Activated CD4-positive, alpha-beta memory T cell treated with anti-CD3 and anti-CD28 coated beads, Interleukin-2, amount 10 ng/mL, durations not matched to agents 7 days and 5 days (primary cell): Measurements from ENCODE around the gene NOXA1. TPM values are rescaled to one million over a fixed set of nuclear protein-coding genes. Genes with fewer than 3 reads are reported as not detected.
"Not testable (repeated sequence)": the region's sequence is repeated elsewhere in the genome, so short reads cannot be mapped to it uniquely, and the experiment has no call there.

Experiments
- CTCF ChIA-PET: fragments of 350-600 bp; sonication (Branson Sonifier 250); formaldehyde crosslinking; loops from one replicate; lab custom pipeline; 2021; ENCODE audit warnings: antibody characterized with exemption, inconsistent platforms; lab: Charles Lee
- POLR2A ChIA-PET: fragments of 350-600 bp; sonication (Branson Sonifier 250); formaldehyde crosslinking; loops from one replicate; lab custom pipeline; 2021; ENCODE audit warnings: antibody characterized with exemption; lab: Charles Lee
- DNase-seq: peaks from one replicate; pipeline ENCODE4 v3.0.0-alpha.2; 2020
- H3K27ac Mint-ChIP-seq: one replicate; pipeline ENCODE4 v1.8.0; 2021; ENCODE audit warnings: mild to moderate bottlenecking, mixed read lengths
- H3K27me3 Mint-ChIP-seq: one replicate; pipeline ENCODE4 v1.8.0; 2021; ENCODE audit warnings: mixed read lengths
- H3K36me3 Mint-ChIP-seq: one replicate; pipeline ENCODE4 v1.8.0; 2021; ENCODE audit warnings: low read depth, mixed read lengths
- H3K4me1 Mint-ChIP-seq: one replicate; pipeline ENCODE4 v1.8.0; 2021; ENCODE audit warnings: mixed read lengths
- H3K4me3 Mint-ChIP-seq: one replicate; pipeline ENCODE4 v1.8.0; 2021; ENCODE audit warnings: mild to moderate bottlenecking, mixed read lengths
- H3K9me3 Mint-ChIP-seq: one replicate; pipeline ENCODE4 v1.8.0; 2021; ENCODE audit warnings: mixed read lengths
- total RNA-seq, 2 experiments: library from RNA; stranded (reverse); gene quantifications; one replicate each; pipeline ENCODE4 v1.2.3, GENCODE V29; 2021

Gene NOXA1
- total RNA-seq, 2 experiments from 2014 or later, result 0.50 to 0.73 TPM

DNA sequence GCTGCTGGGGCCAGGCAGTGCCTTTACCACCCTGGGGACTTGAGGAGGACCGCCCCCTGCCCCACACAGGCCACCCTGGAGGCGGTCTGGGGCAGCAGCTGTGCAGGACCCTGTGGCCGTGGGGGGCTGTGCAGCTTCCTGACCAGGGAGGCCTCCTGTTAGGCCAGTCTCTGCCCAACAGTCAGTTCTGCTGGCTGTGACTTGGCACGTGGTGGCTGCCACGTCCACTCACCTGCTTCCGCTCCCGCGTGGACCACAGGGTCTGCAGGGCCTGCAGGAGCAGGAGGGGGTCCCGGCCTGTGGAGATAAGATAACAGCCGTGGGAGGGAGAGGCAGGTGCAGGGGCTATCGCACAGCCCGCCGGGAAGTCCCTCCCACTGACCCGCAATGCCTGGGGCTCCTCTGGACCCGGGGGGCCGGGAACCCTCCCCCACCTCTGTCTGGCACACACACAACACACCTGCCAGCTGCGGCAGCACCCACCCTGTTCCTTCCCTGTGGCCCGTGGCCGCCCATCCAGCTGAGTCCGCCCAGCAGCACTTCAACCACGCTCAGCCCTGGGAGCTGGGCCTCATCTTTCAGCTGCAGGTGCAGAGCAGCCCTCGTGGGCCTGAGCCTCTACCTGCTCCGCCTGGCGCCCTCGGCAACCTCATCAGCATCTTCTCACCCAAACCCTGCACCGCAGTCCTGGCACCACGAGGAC lies 40.0 kb upstream of the NOXA1 start:
- no peak for DNase-seq
- peaks cover 11% of the 10 kb centered on the region for H3K4me1 Mint-ChIP-seq
- H3K9me3 Mint-ChIP-seq, result peaks cover 4% of the 10 kb centered on the region
- H3K36me3 Mint-ChIP-seq, result no peaks in the 10 kb centered on the region
- H3K27ac Mint-ChIP-seq, result no peak overlapping the region
- POLR2A ChIA-PET, result no interaction called here
- CTCF ChIA-PET, result no interaction called here
- H3K27me3 Mint-ChIP-seq, result no peaks in the 10 kb centered on the region
- no peak overlapping the region for H3K4me3 Mint-ChIP-seq

DNA sequence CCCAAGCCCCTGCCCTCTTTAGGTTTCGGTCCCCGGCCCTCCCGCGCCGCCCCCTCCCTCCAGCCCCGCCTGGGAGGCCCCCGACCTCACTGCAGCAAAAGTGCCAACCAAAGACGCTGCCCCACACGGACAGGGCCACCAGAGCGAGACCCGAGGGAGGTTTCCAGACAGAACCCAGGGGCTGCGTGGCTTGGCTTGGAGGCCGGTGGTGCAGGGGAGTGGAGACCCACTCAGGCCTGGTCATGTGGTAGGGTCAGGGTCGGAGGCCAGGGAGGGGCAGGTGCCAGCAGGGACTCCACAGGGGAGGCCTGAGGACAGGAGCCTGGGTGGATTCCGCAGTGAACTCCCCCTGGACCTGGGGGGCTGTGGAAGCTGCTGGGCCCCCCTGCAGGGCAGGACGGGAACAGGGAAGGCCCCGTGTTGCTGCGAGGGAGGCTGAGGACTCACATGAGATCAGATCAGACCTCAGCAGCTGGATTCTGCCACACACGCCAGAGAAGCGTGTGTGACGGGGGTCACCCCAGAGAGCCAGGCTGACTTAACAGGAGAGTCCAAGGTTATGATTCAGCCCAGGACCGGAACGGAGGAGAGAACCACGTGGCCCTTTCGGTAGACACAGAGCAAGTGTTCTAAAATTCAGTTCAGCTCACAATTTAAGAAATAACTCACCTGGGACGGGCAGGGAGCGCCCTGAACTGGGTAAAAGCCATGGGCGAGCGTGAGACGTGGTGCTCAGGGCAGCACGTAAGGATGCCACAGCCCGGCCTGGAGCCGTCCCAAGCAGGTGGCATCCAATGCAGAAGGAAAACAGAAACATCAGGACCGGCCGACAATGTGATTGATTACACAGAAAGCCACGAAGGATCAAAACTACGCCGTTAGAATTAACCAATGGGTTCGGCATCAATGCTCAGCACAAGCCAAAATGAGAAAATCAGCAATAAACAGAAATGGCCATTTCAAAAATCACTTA lies 39.1 kb upstream of the NOXA1 start:
- ChIA-PET POLR2A (no interaction called here), CTCF (no interaction called here)
- H3K4me3 Mint-ChIP-seq, result no peak overlapping the region
- DNase-seq, result no peak
- H3K36me3 Mint-ChIP-seq, result no peaks in the 10 kb centered on the region
- H3K27me3 Mint-ChIP-seq, result no peaks in the 10 kb centered on the region
- no peaks in the 10 kb centered on the region for H3K9me3 Mint-ChIP-seq
- no peak overlapping the region for H3K27ac Mint-ChIP-seq
- peaks cover 11% of the 10 kb centered on the region for H3K4me1 Mint-ChIP-seq

DNA sequence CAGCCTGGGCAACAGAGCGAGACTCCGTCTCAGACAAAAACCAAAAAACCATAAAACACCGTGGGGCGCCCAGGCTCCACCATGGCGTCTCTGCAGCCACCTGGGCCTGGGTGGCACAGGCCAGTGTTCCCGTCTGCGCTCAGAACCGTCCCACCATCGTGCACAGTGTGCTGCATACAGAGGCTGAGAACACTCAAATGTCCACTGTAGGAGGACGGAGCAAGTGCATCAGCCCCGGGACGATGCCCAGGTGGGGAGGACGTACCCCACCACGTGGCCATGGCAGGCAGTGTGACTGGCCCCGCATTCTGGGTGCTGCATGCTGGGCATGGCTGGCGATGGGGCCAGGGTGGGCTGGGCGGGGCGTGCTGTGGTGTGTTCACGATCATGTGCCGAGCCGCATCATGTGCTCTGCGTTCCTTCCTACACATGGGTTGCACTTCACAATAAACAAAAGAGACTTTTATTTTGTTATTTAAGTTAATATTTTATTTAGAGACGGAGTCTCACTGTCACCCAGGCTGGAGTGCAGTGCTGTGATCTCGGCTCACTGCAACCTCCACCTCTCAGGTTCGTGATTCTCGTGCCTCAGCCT lies 38.0 kb upstream of the NOXA1 start:
- ChIA-PET POLR2A (no interaction called here), CTCF (no interaction called here)
- Mint-ChIP-seq H3K36me3 (no peaks in the 10 kb centered on the region), H3K9me3 (no peaks in the 10 kb centered on the region), H3K27me3 (no peaks in the 10 kb centered on the region), H3K27ac (no peak overlapping the region), H3K4me3 (no peak overlapping the region), H3K4me1 (peaks cover 11% of the 10 kb centered on the region)
- no peak for DNase-seq

- CTCF ChIA-PET, H3K27me3 Mint-ChIP-seq, H3K9me3 Mint-ChIP-seq, POLR2A ChIA-PET, H3K36me3 Mint-ChIP-seq, H3K4me3 Mint-ChIP-seq, DNase-seq: not testable (repeated sequence)
- Mint-ChIP-seq H3K27ac (peak overlapping the region; percentile 72), H3K4me1 (peaks cover 11% of the 10 kb centered on the region)
Measured at GRCh38 chr9:137386507-137387113, 36.6 kb upstream of the NOXA1 start.

DNA sequence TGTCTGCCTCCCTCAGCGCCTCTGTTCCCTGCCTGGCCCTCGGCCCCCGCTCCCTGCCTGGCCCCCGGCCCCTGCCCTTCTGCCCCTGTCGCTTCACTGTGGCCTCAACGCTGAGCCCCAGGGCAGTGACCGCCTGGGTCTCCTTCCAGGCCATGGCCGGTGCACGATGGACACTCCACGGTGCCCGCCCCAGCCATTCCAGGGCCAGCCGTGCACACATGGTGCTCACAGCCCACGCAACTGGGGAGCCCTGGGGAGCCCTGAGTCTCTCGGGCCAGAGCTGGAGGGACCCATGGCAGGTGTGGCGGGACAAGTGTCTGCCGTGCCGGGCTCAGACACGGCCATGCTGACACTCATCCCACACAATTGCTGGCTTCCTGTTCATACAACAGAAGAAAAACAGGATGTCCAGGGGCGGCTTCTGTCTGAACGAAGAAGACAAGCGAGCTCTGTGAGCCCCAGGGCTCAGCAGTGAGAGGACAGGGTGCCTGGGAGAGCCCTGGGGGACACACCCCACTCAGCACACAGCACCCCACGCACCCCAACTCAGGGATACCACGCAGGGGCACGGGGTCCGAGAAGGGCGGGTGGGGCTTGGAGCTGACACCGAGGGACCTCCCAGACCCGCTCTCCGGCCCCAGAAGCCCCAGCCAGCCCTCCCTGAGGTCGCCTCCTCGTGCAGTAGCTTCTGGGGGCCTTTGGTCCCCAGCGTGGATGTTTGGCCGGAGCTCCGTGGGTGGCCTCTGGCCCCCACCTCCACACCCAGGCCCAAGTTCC lies 35.9 kb upstream of the NOXA1 start:
- H3K27me3 Mint-ChIP-seq, result no peaks in the 10 kb centered on the region
- H3K9me3 Mint-ChIP-seq, result no peaks in the 10 kb centered on the region
- CTCF ChIA-PET, result interaction anchor here (0.8 kb wide), 1 partner anchor 100 kb away, joined by 3 read pairs; no protein-coding TSS in a partner anchor
- no peaks in the 10 kb centered on the region for H3K36me3 Mint-ChIP-seq
- peaks cover 11% of the 10 kb centered on the region for H3K4me1 Mint-ChIP-seq
- H3K4me3 Mint-ChIP-seq, result no peak overlapping the region
- DNase-seq, result peak; percentile 43
- POLR2A ChIA-PET, result interaction anchor here (0.6 kb wide), 1 partner anchor 365 kb away, joined by 3 read pairs; no protein-coding TSS in a partner anchor
- peak overlapping the region; percentile 72 for H3K27ac Mint-ChIP-seq

- Mint-ChIP-seq H3K4me3 (no peak overlapping the region), H3K36me3 (no peaks in the 10 kb centered on the region), H3K27me3 (no peaks in the 10 kb centered on the region), H3K27ac (peak overlapping the region; percentile 72), H3K4me1 (peaks cover 11% of the 10 kb centered on the region), H3K9me3 (no peaks in the 10 kb centered on the region)
- CTCF ChIA-PET, result interaction anchor here (0.8 kb wide), 1 partner anchor 101 kb away, joined by 3 read pairs; no protein-coding TSS in a partner anchor
- no peak for DNase-seq
- POLR2A ChIA-PET, result interaction anchor here (0.6 kb wide), 1 partner anchor 365 kb away, joined by 3 read pairs; no protein-coding TSS in a partner anchor
Measured at GRCh38 chr9:137387891-137388560, 35.2 kb upstream of the NOXA1 start.

DNA sequence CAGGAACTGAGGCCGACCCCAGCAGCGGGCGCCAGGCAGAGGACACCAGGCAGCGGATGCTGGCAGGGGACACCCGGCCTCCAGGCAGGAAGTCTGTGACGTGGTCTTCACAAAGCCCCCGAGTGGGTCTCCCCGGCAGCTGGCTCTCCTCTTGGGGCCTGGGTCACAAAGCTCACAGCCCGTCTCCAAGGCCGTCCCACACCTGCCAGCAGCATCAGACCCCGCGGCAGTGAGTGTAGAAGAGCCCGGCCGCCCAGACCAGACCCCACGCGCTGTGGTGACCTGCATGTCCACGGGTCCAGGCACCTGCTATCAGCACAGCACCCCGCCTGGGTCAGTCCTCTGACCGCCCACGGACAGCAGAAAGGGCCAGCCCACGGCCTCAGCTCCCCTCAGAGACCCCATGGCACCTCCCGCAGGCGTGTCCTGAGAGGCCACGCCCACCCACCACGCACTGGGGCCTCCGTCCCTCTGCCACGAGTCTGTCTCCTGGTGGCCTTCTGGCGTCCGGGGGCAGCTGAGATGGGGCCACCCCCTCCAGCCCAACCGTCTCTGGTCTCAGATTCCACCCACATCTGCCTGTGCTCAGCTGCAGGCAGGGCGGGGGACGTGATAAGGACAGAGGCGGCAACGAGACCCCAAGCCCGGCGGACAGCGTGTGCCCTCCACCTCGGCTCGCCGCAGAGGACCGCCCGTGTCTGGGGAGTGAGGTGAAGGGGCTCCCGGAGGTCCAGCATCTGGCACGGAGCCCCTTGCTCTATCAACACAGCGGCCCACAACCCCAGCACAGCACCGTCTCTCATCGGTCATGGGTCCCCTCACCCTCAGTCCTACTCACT lies 34.4 kb upstream of the NOXA1 start:
- DNase-seq, result no peak
- CTCF ChIA-PET, result no interaction called here
- H3K27me3 Mint-ChIP-seq, result no peaks in the 10 kb centered on the region
- H3K36me3 Mint-ChIP-seq, result no peaks in the 10 kb centered on the region
- no peak overlapping the region for H3K27ac Mint-ChIP-seq
- H3K4me3 Mint-ChIP-seq, result no peak overlapping the region
- peaks cover 11% of the 10 kb centered on the region for H3K4me1 Mint-ChIP-seq
- POLR2A ChIA-PET, result no interaction called here
- no peaks in the 10 kb centered on the region for H3K9me3 Mint-ChIP-seq

GRCh38 chr9:137389428-137389746 lies 33.8 kb upstream of the NOXA1 start:
- no peaks in the 10 kb centered on the region for H3K9me3 Mint-ChIP-seq
- no peak overlapping the region for H3K4me3 Mint-ChIP-seq
- ChIA-PET POLR2A (no interaction called here), CTCF (no interaction called here)
- no peaks in the 10 kb centered on the region for H3K36me3 Mint-ChIP-seq
- H3K27ac Mint-ChIP-seq, result no peak overlapping the region
- no peaks in the 10 kb centered on the region for H3K27me3 Mint-ChIP-seq
- no peak for DNase-seq
- H3K4me1 Mint-ChIP-seq, result peaks cover 11% of the 10 kb centered on the region

- H3K4me3 Mint-ChIP-seq, result no peak overlapping the region
- no peaks in the 10 kb centered on the region for H3K36me3 Mint-ChIP-seq
- H3K27me3 Mint-ChIP-seq, result no peaks in the 10 kb centered on the region
- ChIA-PET CTCF (no interaction called here), POLR2A (no interaction called here)
- DNase-seq, result no peak
- H3K9me3 Mint-ChIP-seq, result no peaks in the 10 kb centered on the region
- no peak overlapping the region for H3K27ac Mint-ChIP-seq
- peaks cover 11% of the 10 kb centered on the region for H3K4me1 Mint-ChIP-seq
Measured at GRCh38 chr9:137390553-137391410, 32.4 kb upstream of the NOXA1 start.

DNA sequence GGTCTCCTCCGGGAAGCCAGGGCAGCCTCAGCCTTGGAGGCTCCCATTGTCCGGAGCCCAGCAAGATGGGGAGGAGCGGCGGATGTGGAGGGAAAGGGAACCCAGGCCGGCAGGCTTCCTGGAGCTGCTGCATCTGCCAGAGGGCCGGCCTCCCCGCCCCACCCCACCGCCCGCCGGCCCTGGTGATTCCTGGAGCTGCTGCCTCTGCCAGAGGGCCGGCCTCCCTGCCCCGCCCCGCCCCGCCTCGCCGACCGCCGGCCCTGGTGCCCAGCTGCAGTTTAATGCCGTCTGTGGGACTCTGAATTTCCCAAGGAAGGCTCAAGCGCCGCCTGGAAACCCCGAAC lies 31.8 kb upstream of the NOXA1 start:
- no peak overlapping the region for H3K27ac Mint-ChIP-seq
- H3K4me3 Mint-ChIP-seq, result no peak overlapping the region
- H3K9me3 Mint-ChIP-seq, result no peaks in the 10 kb centered on the region
- H3K4me1 Mint-ChIP-seq, result peaks cover 9% of the 10 kb centered on the region
- no peak for DNase-seq
- no peaks in the 10 kb centered on the region for H3K36me3 Mint-ChIP-seq
- H3K27me3 Mint-ChIP-seq, result no peaks in the 10 kb centered on the region
- ChIA-PET CTCF (no interaction called here), POLR2A (no interaction called here)
